C4-2B (cell line): ENCODE measurements around the gene LMAN1L.

Source experiments
- ZFX ChIP-seq: fragments of 450-650 bp; IDR thresholded peaks from 2 replicates; pipeline ENCODE4 v1.6.1; 2017
- TF ChIP-seq, protein P1 (sequence below): fragments of 450-650 bp; conservative IDR thresholded peaks from 2 replicates; pipeline ENCODE4 v1.5.1; 2017; ENCODE audit warnings: mild to moderate bottlenecking

DNA sequence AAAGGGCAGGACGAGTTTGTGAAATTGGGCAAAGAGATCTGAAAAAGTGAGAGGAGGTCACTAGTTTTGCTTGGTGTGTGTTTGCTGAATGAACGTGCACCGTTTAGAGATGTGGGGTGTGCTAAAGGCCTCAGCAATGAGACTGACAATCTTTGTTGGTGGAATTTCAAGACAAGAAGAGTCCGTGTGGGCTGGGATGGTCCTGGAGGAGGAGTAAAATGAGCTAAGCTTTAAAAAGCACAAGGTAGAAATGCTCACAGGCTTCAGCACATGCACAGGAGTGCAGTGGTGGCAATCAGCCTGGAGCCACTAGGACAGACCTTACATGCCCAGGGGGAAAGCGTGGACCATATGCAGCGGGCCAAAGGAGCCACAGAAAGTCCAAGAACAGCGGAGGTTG, 12.3 kb downstream of the LMAN1L start:
- TF ChIP-seq, protein P1, sequence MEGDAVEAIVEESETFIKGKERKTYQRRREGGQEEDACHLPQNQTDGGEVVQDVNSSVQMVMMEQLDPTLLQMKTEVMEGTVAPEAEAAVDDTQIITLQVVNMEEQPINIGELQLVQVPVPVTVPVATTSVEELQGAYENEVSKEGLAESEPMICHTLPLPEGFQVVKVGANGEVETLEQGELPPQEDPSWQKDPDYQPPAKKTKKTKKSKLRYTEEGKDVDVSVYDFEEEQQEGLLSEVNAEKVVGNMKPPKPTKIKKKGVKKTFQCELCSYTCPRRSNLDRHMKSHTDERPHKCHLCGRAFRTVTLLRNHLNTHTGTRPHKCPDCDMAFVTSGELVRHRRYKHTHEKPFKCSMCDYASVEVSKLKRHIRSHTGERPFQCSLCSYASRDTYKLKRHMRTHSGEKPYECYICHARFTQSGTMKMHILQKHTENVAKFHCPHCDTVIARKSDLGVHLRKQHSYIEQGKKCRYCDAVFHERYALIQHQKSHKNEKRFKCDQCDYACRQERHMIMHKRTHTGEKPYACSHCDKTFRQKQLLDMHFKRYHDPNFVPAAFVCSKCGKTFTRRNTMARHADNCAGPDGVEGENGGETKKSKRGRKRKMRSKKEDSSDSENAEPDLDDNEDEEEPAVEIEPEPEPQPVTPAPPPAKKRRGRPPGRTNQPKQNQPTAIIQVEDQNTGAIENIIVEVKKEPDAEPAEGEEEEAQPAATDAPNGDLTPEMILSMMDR = no peak
- TF ChIP-seq ZFX = no peak
